ENCODE results near the gene EPN2.

The EPN2 gene

GRCh38 chr17:19253112-19253511 lies 15.9 kb downstream of the EPN2 start:
- TF ChIP-seq CTCF (IDR thresholded peaks at IDR 0.05; ENCODE audit: borderline replicate concordance, insufficient read depth, low read depth, low read length), result no peak

GRCh38 chr17:19254651-19255050 lies 17.5 kb downstream of the EPN2 start:
- TF ChIP-seq CTCF (IDR thresholded peaks at IDR 0.05; ENCODE audit: borderline replicate concordance, insufficient read depth, low read depth, low read length), result no peak
- no peak overlapping the region for H3K4me3 ChIP-seq (ENCODE audit: low read depth, low read length)

More at GRCh38 chr17:19253112-19253511, 15.9 kb downstream of the EPN2 start:
- H3K4me3 ChIP-seq (ENCODE audit: low read depth, low read length), result no peak overlapping the region

- no peak overlapping the region for H3K4me3 ChIP-seq (ENCODE audit: low read depth, low read length)
- no peak for TF ChIP-seq CTCF (IDR thresholded peaks at IDR 0.05; ENCODE audit: borderline replicate concordance, insufficient read depth, low read depth, low read length)
Observed at GRCh38 chr17:19255279-19255678, 18.1 kb downstream of the EPN2 start.

GRCh38 chr17:19258371-19258770 lies 21.2 kb downstream of the EPN2 start:
- no peak for TF ChIP-seq CTCF (IDR thresholded peaks at IDR 0.05; ENCODE audit: borderline replicate concordance, insufficient read depth, low read depth, low read length)
- H3K4me3 ChIP-seq (ENCODE audit: low read depth, low read length), result no peak overlapping the region

- no peak overlapping the region for H3K4me3 ChIP-seq (ENCODE audit: low read depth, low read length)
- TF ChIP-seq CTCF (IDR thresholded peaks at IDR 0.05; ENCODE audit: borderline replicate concordance, insufficient read depth, low read depth, low read length), result no peak
Observed at GRCh38 chr17:19260958-19261357, 23.8 kb downstream of the EPN2 start.

GRCh38 chr17:19261426-19261825 lies 24.3 kb downstream of the EPN2 start:
- no peak overlapping the region for H3K4me3 ChIP-seq (ENCODE audit: low read depth, low read length)
- TF ChIP-seq CTCF (IDR thresholded peaks at IDR 0.05; ENCODE audit: borderline replicate concordance, insufficient read depth, low read depth, low read length), result no peak

- no peak overlapping the region for H3K4me3 ChIP-seq (ENCODE audit: low read depth, low read length)
- TF ChIP-seq CTCF (IDR thresholded peaks at IDR 0.05; ENCODE audit: borderline replicate concordance, insufficient read depth, low read depth, low read length), result no peak
Observed at GRCh38 chr17:19262650-19263631, 25.8 kb downstream of the EPN2 start.
